Tibial nerve (tissue), 3 donors: Measurements from ENCODE around the gene DOLPP1.

Experiments
- POLR2A ChIP-seq, 2 donors: fragments of 450-650 bp; IDR thresholded peaks; one replicate each; pipeline ENCODE4 v1.6.1; 2017; ENCODE audit warnings: antibody characterized with exemption in 2 of 2, mild to moderate bottlenecking in 2 of 2, moderate library complexity in 2 of 2
- TF ChIP-seq, protein P1 (sequence below), 5 experiments: fragments of 200-600 bp in 3 of 5; fragments of 450-650 bp in 2 of 5; sonication (generic) in 3 of 5; IDR thresholded peaks; one replicate each; pipeline ENCODE4 v1.5.1; 2016 to 2019; ENCODE audit warnings: antibody characterized with exemption in 5 of 5, mild to moderate bottlenecking in 3 of 5, moderate library complexity in 2 of 5

DNA sequence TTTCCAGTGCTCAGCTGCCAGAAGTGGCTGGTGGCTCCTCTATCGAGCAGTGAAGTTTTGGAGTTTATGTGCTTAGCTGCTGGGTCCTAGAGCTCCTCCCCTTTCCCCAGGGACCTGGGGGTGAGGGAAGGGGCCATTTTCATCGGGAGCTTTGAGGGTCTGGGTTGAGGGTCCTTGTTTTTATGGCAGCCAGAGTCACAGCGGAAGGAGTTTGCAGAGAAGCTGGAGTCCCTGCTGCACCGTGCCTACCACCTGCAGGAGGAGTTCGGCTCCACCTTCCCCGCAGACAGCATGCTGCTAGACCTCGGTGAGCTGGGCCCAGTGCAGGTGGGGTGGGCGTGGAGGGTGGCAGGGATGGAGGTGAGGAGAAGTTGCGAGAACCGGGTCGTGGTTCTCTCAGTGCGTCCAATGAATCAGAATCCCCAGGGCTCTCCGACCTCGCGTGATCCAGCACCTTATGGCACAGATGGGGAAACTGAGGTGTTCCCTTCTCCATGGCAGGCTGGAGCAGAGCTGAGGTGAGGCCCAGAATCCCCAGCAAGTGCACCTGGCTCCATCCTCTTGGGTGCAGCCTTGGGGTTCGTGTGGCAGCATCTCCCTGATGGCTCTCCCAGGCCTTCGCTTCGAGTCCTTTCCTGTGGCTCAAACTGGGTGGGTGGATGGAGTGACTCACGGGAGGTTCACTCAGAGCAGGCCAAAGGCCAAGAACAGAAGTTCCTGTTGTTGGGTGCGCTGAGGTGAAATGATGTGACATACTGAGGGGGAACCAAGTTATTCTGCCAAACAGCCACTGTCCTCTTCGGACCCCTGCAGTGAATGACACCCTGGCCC lies 21.7 kb upstream of the DOLPP1 start:
- TF ChIP-seq, protein P1, sequence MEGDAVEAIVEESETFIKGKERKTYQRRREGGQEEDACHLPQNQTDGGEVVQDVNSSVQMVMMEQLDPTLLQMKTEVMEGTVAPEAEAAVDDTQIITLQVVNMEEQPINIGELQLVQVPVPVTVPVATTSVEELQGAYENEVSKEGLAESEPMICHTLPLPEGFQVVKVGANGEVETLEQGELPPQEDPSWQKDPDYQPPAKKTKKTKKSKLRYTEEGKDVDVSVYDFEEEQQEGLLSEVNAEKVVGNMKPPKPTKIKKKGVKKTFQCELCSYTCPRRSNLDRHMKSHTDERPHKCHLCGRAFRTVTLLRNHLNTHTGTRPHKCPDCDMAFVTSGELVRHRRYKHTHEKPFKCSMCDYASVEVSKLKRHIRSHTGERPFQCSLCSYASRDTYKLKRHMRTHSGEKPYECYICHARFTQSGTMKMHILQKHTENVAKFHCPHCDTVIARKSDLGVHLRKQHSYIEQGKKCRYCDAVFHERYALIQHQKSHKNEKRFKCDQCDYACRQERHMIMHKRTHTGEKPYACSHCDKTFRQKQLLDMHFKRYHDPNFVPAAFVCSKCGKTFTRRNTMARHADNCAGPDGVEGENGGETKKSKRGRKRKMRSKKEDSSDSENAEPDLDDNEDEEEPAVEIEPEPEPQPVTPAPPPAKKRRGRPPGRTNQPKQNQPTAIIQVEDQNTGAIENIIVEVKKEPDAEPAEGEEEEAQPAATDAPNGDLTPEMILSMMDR (IDR thresholded peaks at IDR 0.05), result no peak
- TF ChIP-seq POLR2A (IDR thresholded peaks at IDR 0.05), result no peak
